ENCODE measurements around the gene CCM2.

The CCM2 gene

GRCh38 chr7:45080958-45081669 is 81.1 kb downstream of the CCM2 start:
- no peak for DNase-seq (ENCODE audit: low read depth in 2 of 2)

- no peak for DNase-seq (ENCODE audit: low read depth in 2 of 2)
Measured at GRCh38 chr7:45081670-45081974, 81.6 kb downstream of the CCM2 start.

- no peak for DNase-seq (ENCODE audit: low read depth in 2 of 2)
Measured at GRCh38 chr7:45082031-45082830, 82.2 kb downstream of the CCM2 start.

GRCh38 chr7:45082831-45083331 is 82.9 kb downstream of the CCM2 start:
- no peak for DNase-seq (ENCODE audit: low read depth in 2 of 2)

GRCh38 chr7:45084336-45084735 is 84.3 kb downstream of the CCM2 start:
- DNase-seq (ENCODE audit: low read depth in 2 of 2) = no peak

GRCh38 chr7:45084901-45085618 is 85.1 kb downstream of the CCM2 start:
- DNase-seq (ENCODE audit: low read depth in 2 of 2) = no peak

- DNase-seq (ENCODE audit: low read depth in 2 of 2) = no peak
Measured at GRCh38 chr7:45085619-45086200, 85.7 kb downstream of the CCM2 start.

GRCh38 chr7:45086331-45087065 is 86.5 kb downstream of the CCM2 start:
- DNase-seq (ENCODE audit: low read depth in 2 of 2) = no peak

- no peak for DNase-seq (ENCODE audit: low read depth in 2 of 2)
Measured at GRCh38 chr7:45087301-45088145, 87.5 kb downstream of the CCM2 start.

- no peak for DNase-seq (ENCODE audit: low read depth in 2 of 2)
Measured at GRCh38 chr7:45088146-45088701, 88.2 kb downstream of the CCM2 start.

GRCh38 chr7:45088821-45089340 is 88.9 kb downstream of the CCM2 start, which contains the start of gene NACAD:
TSS of gene NACAD (minus strand) at chr7:45088969. CDS start at chr7:45088894, 75 bp downstream.
- peak in 1 of 2 experiments; percentile 5 for DNase-seq (ENCODE audit: low read depth in 2 of 2)

- peak; percentile 14 to 19 for DNase-seq (ENCODE audit: low read depth in 2 of 2)
Measured at GRCh38 chr7:45089341-45089891, 89.4 kb downstream of the CCM2 start.

GRCh38 chr7:45092100-45092930 is 92.3 kb downstream of the CCM2 start:
- DNase-seq (ENCODE audit: low read depth in 2 of 2) = no peak

GRCh38 chr7:45092931-45093235 is 92.9 kb downstream of the CCM2 start:
- DNase-seq (ENCODE audit: low read depth in 2 of 2) = no peak

- no peak for DNase-seq (ENCODE audit: low read depth in 2 of 2)
Measured at GRCh38 chr7:45098983-45099839, 99.2 kb downstream of the CCM2 start.

- DNase-seq (ENCODE audit: low read depth in 2 of 2) = no peak
Measured at GRCh38 chr7:45099891-45100760, 100.1 kb downstream of the CCM2 start.

All from fibroblast of skin of left biceps (primary cell).